Activated CD8-positive, alpha-beta memory T cell treated with anti-CD3 and anti-CD28 coated beads for 48 hours (primary cell): ENCODE measurements around the gene SART3.
"Not testable (repeated sequence)": the region's sequence is repeated elsewhere in the genome, so short reads cannot be mapped to it uniquely, and the experiment has no call there.

Experiments used
- DNase-seq, 3 experiments: peaks; one replicate each; pipeline ENCODE4 v3.0.0-alpha.2; 2020; ENCODE audit warnings: low read depth in 2 of 3, low spot score in 2 of 3

SART3 gene

GRCh38 chr12:108495823-108496579, 65.0 kb downstream of the SART3 start:
- DNase-seq, result no peak

- DNase-seq, result no peak
These were observed 65.9 kb downstream of the SART3 start for GRCh38 chr12:108495054-108495453.

- no peak for DNase-seq
These were observed 69.7 kb downstream of the SART3 start for GRCh38 chr12:108491256-108491655.

- not testable (repeated sequence) for DNase-seq
These were observed 73.9 kb downstream of the SART3 start for GRCh38 chr12:108487029-108487428.

GRCh38 chr12:108485371-108485770, 75.6 kb downstream of the SART3 start:
- DNase-seq, result not testable (repeated sequence)

GRCh38 chr12:108484845-108485244, 76.1 kb downstream of the SART3 start:
- DNase-seq, result no peak

- no peak for DNase-seq
These were observed 76.5 kb downstream of the SART3 start for GRCh38 chr12:108484431-108484830.

GRCh38 chr12:108483213-108484059, 77.5 kb downstream of the SART3 start:
- no peak for DNase-seq

GRCh38 chr12:108482717-108483212, 78.2 kb downstream of the SART3 start:
- no peak for DNase-seq

- DNase-seq, result no peak
These were observed 81.5 kb downstream of the SART3 start for GRCh38 chr12:108479364-108480070.

GRCh38 chr12:108478611-108479206, 82.3 kb downstream of the SART3 start:
- no peak for DNase-seq

GRCh38 chr12:108477881-108478259, 83.1 kb downstream of the SART3 start:
- DNase-seq, result no peak

GRCh38 chr12:108477055-108477880, 83.7 kb downstream of the SART3 start:
- no peak for DNase-seq

- no peak for DNase-seq
These were observed 85.6 kb downstream of the SART3 start for GRCh38 chr12:108475396-108475795.

GRCh38 chr12:108473400-108474055, 87.4 kb downstream of the SART3 start:
- no peak for DNase-seq
